HepG2 (cell line): ENCODE measurements around the gene BLVRB. TPM values are rescaled to one million over a fixed set of nuclear protein-coding genes. Genes with fewer than 3 reads are reported as not detected.

Experiments
- AGO1 ChIP-seq: fragments of 200-400 bp; formaldehyde crosslinking; IDR thresholded peaks from 2 replicates; pipeline ENCODE4 v1.6.1; 2017; ENCODE audit warnings: mild to moderate bottlenecking, low read depth, low read length, moderate library complexity; ENCODE audit not compliant: poor library complexity, severe bottlenecking
- DMAP1 ChIP-seq: IDR thresholded peaks from 2 replicates; pipeline ENCODE4 v1.6.1; 2016
- HES4 ChIP-seq: sonication (generic); formaldehyde crosslinking; IDR thresholded peaks from 2 replicates; pipeline ENCODE4 v1.9.0; 2021; ENCODE audit warnings: mild to moderate bottlenecking, missing genetic modification reagents, borderline replicate concordance
- KDM5A ChIP-seq: fragments of 200-600 bp; sonication (generic); IDR thresholded peaks from 2 replicates; pipeline ENCODE4 v1.7.0; 2018; ENCODE audit warnings: antibody characterized with exemption, mild to moderate bottlenecking, low read length, borderline replicate concordance
- MEIS2 ChIP-seq: sonication (generic); formaldehyde crosslinking; IDR thresholded peaks from 2 replicates; pipeline ENCODE4 v1.9.0; 2021; ENCODE audit warnings: mild to moderate bottlenecking, missing genetic modification reagents
- MIXL1 ChIP-seq: IDR thresholded peaks from 2 replicates; pipeline ENCODE4 v1.6.1; 2016
- MTA1 ChIP-seq: sonication (generic); formaldehyde crosslinking; IDR thresholded peaks from 2 replicates; pipeline ENCODE4 v1.4.0; 2020; ENCODE audit warnings: missing genetic modification reagents, mild to moderate bottlenecking, borderline replicate concordance
- MTF1 ChIP-seq: sonication (generic); formaldehyde crosslinking; IDR thresholded peaks from 2 replicates; pipeline ENCODE4 v1.5.0; 2020; ENCODE audit warnings: missing genetic modification reagents
- PCBP1 ChIP-seq: fragments of 200-400 bp; formaldehyde crosslinking; IDR thresholded peaks from 2 replicates; pipeline ENCODE4 v1.6.1; 2017; ENCODE audit warnings: mild to moderate bottlenecking, low read depth, low read length, borderline replicate concordance
- RFX1 ChIP-seq: fragments of 450-650 bp; IDR thresholded peaks from 2 replicates; pipeline ENCODE4 v1.6.1; 2017
- RFXAP ChIP-seq: sonication (generic); formaldehyde crosslinking; IDR thresholded peaks from 2 replicates; pipeline ENCODE4 v1.4.0; 2020; ENCODE audit warnings: missing genetic modification reagents, borderline replicate concordance
- ZNF451 ChIP-seq: sonication (generic); formaldehyde crosslinking; IDR thresholded peaks from 2 replicates; pipeline ENCODE4 v1.5.0; 2020; ENCODE audit warnings: mild to moderate bottlenecking, missing genetic modification reagents
- ZNF609 ChIP-seq: sonication (generic); formaldehyde crosslinking; IDR thresholded peaks from 2 replicates; pipeline ENCODE4 v1.4.0; 2020; ENCODE audit warnings: mild to moderate bottlenecking, missing genetic modification reagents, borderline replicate concordance
- ZNF780A ChIP-seq: sonication (generic); formaldehyde crosslinking; IDR thresholded peaks from 2 replicates; pipeline ENCODE4 v1.8.0; 2022; ENCODE audit warnings: mild to moderate bottlenecking, missing genetic modification reagents, moderate library complexity
- ZNF83 ChIP-seq: sonication (generic); formaldehyde crosslinking; IDR thresholded peaks from 2 replicates; pipeline ENCODE4 v1.4.0; 2020; ENCODE audit warnings: missing genetic modification reagents, mild to moderate bottlenecking, borderline replicate concordance
- polyA plus RNA-seq, 8 experiments: library from polyadenylated mRNA; depleted of rRNA in 3 of 8; stranded (reverse) in 7 of 8; unstranded in 1 of 8; fragments of >200 nt; fragmentation: Illumina TruSeq in 4 of 8; extraction: Trizol in 4 of 8; gene quantifications; 2 replicates each; pipeline versions ENCODE4 v1.2.1 to v1.2.3, GENCODE V29; 2011 to 2016; ENCODE audit warnings: low read depth in 4 of 8, missing spikeins in 1 of 8, mixed read lengths in 1 of 8; ENCODE audit not compliant: insufficient read depth in 1 of 8
- total RNA-seq, 5 experiments: library from RNA; depleted of rRNA; stranded (reverse); fragments of >200 nt; fragmentation: Illumina TruSeq; extraction: Trizol; gene quantifications; 2 replicates each; pipeline ENCODE4 v1.2.3, GENCODE V29; 2016; ENCODE audit warnings: low read depth in 1 of 5
- TF ChIP-seq, protein P1 (sequence below): sonication (generic); formaldehyde crosslinking; IDR thresholded peaks from 2 replicates; pipeline ENCODE4 v1.8.1; 2023; ENCODE audit warnings: mild to moderate bottlenecking, missing genetic modification reagents, borderline replicate concordance
- TF ChIP-seq, protein P2 (sequence below): sonication (generic); formaldehyde crosslinking; IDR thresholded peaks from 2 replicates; pipeline ENCODE4 v1.4.0; 2020; ENCODE audit warnings: missing genetic modification reagents
- TF ChIP-seq, protein P3 (sequence below): IDR thresholded peaks from 2 replicates; pipeline ENCODE4 v1.6.1; 2016; ENCODE audit warnings: control low read depth

The BLVRB gene
- total and polyA plus RNA-seq, 2 of the 13 experiments (the other 11 are each of a cell fraction or from before 2014, with no cell fraction given): 25.9 to 51.4 TPM

- TF ChIP-seq MTA1 (CRISPR knock-in tag) (no peak), AGO1 (no peak), ZNF780A (CRISPR knock-in tag) (no peak), ZNF609 (CRISPR knock-in tag) (no peak), RFX1 (no peak), MEIS2 (CRISPR knock-in tag) (no peak), MTF1 (CRISPR knock-in tag) (no peak), ZNF83 (CRISPR knock-in tag) (no peak), RFXAP (CRISPR knock-in tag) (no peak), PCBP1 (0 out of 2 replicates have a peak, but pooled peaks have one; percentile 46), KDM5A (no peak), MIXL1 (CRISPR knock-in tag) (no peak), ZNF451 (no peak), DMAP1 (CRISPR knock-in tag) (peak; percentile 53; the same call in 1 of the 2 replicates), HES4 (CRISPR knock-in tag) (no peak)
- TF ChIP-seq, protein P1, sequence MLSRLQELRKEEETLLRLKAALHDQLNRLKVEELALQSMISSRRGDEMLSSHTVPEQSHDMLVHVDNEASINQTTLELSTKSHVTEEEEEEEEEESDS (CRISPR knock-in tag): no peak
- TF ChIP-seq, protein P2, sequence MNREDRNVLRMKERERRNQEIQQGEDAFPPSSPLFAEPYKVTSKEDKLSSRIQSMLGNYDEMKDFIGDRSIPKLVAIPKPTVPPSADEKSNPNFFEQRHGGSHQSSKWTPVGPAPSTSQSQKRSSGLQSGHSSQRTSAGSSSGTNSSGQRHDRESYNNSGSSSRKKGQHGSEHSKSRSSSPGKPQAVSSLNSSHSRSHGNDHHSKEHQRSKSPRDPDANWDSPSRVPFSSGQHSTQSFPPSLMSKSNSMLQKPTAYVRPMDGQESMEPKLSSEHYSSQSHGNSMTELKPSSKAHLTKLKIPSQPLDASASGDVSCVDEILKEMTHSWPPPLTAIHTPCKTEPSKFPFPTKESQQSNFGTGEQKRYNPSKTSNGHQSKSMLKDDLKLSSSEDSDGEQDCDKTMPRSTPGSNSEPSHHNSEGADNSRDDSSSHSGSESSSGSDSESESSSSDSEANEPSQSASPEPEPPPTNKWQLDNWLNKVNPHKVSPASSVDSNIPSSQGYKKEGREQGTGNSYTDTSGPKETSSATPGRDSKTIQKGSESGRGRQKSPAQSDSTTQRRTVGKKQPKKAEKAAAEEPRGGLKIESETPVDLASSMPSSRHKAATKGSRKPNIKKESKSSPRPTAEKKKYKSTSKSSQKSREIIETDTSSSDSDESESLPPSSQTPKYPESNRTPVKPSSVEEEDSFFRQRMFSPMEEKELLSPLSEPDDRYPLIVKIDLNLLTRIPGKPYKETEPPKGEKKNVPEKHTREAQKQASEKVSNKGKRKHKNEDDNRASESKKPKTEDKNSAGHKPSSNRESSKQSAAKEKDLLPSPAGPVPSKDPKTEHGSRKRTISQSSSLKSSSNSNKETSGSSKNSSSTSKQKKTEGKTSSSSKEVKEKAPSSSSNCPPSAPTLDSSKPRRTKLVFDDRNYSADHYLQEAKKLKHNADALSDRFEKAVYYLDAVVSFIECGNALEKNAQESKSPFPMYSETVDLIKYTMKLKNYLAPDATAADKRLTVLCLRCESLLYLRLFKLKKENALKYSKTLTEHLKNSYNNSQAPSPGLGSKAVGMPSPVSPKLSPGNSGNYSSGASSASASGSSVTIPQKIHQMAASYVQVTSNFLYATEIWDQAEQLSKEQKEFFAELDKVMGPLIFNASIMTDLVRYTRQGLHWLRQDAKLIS (CRISPR knock-in tag): no peak
- TF ChIP-seq, protein P3, sequence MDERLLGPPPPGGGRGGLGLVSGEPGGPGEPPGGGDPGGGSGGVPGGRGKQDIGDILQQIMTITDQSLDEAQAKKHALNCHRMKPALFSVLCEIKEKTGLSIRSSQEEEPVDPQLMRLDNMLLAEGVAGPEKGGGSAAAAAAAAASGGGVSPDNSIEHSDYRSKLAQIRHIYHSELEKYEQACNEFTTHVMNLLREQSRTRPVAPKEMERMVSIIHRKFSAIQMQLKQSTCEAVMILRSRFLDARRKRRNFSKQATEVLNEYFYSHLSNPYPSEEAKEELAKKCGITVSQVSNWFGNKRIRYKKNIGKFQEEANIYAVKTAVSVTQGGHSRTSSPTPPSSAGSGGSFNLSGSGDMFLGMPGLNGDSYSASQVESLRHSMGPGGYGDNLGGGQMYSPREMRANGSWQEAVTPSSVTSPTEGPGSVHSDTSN (CRISPR knock-in tag): no peak
Observed at GRCh38 chr19:40403262-40403984, 62.1 kb downstream of the BLVRB start (continued).
